Endothelial cell (in vitro differentiated cells): Measurements from ENCODE around the gene ANAPC4. TPM values are rescaled to one million over a fixed set of nuclear protein-coding genes. Genes with fewer than 3 reads are reported as not detected.
"Not testable (repeated sequence)": the region's sequence is repeated elsewhere in the genome, so short reads cannot be mapped to it uniquely, and the experiment has no call there.

Experiments used
- DNase-seq: peaks from one replicate; pipeline ENCODE4 v3.0.0; 2021; ENCODE audit warnings: low spot score
- H3K27ac Mint-ChIP-seq: one replicate; pipeline ENCODE4 v1.8.0; 2021; ENCODE audit warnings: mixed read lengths, inconsistent platforms; ENCODE audit not compliant: unreplicated experiment
- H3K27me3 Mint-ChIP-seq: one replicate; pipeline ENCODE4 v1.8.0; 2021; ENCODE audit warnings: mild to moderate bottlenecking, moderate library complexity, mixed read lengths, inconsistent platforms; ENCODE audit not compliant: unreplicated experiment
- H3K36me3 Mint-ChIP-seq: one replicate; pipeline ENCODE4 v1.8.0; 2021; ENCODE audit warnings: mild to moderate bottlenecking, low read depth, mixed read lengths, inconsistent platforms; ENCODE audit not compliant: unreplicated experiment
- H3K4me1 Mint-ChIP-seq: one replicate; pipeline ENCODE4 v1.8.0; 2021; ENCODE audit warnings: mild to moderate bottlenecking, mixed read lengths, inconsistent platforms; ENCODE audit not compliant: unreplicated experiment
- H3K4me3 Mint-ChIP-seq: one replicate; pipeline ENCODE4 v1.8.0; 2021; ENCODE audit warnings: mild to moderate bottlenecking, mixed read lengths, inconsistent platforms; ENCODE audit not compliant: unreplicated experiment
- H3K9me3 Mint-ChIP-seq: one replicate; pipeline ENCODE4 v1.8.0; 2021; ENCODE audit warnings: mixed read lengths, inconsistent platforms; ENCODE audit not compliant: unreplicated experiment
- total RNA-seq: library from RNA; stranded (reverse); fragmentation: NEBNext Ultra II Directional; extraction: Animal tissue kit (Norgen Biotek cat#: 25700); gene quantifications from one replicate; pipeline ENCODE4 v1.2.1, GENCODE V29; 2021; ENCODE audit not compliant: unreplicated experiment
- TF ChIP-seq, protein P1 (sequence below): fragments of 200-600 bp; sonication (generic); IDR thresholded peaks from one replicate; pipeline ENCODE4 v1.5.0; 2021; ENCODE audit warnings: antibody characterized with exemption; ENCODE audit not compliant: unreplicated experiment

Gene ANAPC4
- total RNA-seq, 1 donor from 2014 or later, result 20.1 TPM

DNA sequence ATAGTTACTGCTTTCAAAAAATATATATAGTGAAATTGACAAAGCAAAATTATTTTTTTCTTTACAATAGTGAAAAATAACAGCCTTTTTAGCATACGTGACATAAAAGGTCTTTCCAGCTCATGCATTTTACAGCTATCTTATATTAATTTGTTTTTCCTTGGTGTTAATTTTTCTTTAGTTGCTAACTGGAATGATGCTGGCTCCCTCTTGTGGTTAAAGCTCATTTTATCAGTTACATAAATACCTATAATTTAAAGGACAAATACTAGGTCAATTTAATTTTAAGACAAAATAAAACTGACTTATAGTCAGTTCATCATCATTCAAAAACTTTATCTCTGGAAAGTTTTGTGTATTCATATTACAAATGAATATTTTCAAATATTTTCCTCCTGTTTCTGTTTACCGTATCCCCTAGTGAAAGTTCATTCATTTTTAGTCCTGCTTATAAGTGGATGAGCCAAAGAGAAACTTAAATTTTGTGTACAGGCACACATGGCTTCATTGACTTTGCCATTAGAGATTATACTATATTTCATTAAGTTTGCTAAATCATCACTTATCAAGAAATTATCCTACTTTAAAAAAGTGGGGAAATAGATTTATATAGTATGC is 9.9 kb upstream of the ANAPC4 start:
- Mint-ChIP-seq H3K27me3 (no peaks in the 10 kb centered on the region), H3K36me3 (no peaks in the 10 kb centered on the region), H3K4me3 (no peak overlapping the region), H3K9me3 (no peaks in the 10 kb centered on the region), H3K27ac (no peak overlapping the region), H3K4me1 (no peaks in the 10 kb centered on the region)
- TF ChIP-seq, protein P1, sequence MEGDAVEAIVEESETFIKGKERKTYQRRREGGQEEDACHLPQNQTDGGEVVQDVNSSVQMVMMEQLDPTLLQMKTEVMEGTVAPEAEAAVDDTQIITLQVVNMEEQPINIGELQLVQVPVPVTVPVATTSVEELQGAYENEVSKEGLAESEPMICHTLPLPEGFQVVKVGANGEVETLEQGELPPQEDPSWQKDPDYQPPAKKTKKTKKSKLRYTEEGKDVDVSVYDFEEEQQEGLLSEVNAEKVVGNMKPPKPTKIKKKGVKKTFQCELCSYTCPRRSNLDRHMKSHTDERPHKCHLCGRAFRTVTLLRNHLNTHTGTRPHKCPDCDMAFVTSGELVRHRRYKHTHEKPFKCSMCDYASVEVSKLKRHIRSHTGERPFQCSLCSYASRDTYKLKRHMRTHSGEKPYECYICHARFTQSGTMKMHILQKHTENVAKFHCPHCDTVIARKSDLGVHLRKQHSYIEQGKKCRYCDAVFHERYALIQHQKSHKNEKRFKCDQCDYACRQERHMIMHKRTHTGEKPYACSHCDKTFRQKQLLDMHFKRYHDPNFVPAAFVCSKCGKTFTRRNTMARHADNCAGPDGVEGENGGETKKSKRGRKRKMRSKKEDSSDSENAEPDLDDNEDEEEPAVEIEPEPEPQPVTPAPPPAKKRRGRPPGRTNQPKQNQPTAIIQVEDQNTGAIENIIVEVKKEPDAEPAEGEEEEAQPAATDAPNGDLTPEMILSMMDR, result peak; percentile 81
- DNase-seq, result no peak

DNA sequence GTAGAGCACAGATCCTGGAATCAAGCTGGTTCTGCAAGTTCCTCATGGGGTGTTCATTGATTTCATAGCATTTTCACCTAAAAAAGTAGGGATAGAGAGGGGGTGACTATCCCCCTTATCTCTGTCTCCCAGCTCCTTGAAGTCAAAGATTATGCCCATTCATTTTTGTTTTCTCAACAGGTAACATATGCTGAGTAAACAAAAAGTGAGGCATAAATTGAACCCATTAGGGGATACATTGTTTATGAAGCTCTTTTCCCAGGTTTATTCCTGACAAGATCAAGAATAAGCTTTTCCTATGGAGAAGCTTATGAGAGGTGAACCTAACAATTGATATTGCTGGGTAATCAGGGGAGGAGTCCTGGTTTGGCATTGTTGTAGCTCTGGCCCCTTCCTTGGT is 9.2 kb upstream of the ANAPC4 start:
- TF ChIP-seq, protein P1, result no peak
- Mint-ChIP-seq H3K4me1 (no peaks in the 10 kb centered on the region), H3K27me3 (no peaks in the 10 kb centered on the region), H3K4me3 (no peak overlapping the region), H3K36me3 (no peaks in the 10 kb centered on the region), H3K9me3 (no peaks in the 10 kb centered on the region), H3K27ac (no peak overlapping the region)
- no peak for DNase-seq

DNA sequence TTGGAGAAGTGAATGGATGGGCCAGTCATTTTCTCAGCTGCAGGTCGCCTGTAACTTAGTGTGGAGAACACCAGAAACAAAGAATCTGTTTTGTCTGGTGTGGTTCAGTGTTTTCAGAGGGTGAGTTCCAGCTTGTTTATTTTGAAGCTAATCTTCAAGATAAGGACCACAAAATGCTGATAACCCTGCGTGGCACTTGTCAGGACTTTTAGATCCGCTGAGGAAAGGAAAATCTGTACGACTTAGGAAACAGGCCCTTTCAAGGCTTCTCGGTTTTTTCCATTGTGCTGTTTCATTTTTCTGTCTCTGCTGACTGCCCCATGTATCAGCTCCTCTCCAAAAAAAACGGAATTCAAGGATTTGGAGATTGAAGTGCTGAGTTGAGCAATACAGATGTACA is 8.7 kb upstream of the ANAPC4 start:
- no peaks in the 10 kb centered on the region for H3K9me3 Mint-ChIP-seq
- no peaks in the 10 kb centered on the region for H3K36me3 Mint-ChIP-seq
- H3K4me3 Mint-ChIP-seq, result no peak overlapping the region
- no peaks in the 10 kb centered on the region for H3K27me3 Mint-ChIP-seq
- DNase-seq, result no peak
- no peak overlapping the region for H3K27ac Mint-ChIP-seq
- H3K4me1 Mint-ChIP-seq, result no peaks in the 10 kb centered on the region
- TF ChIP-seq, protein P1, result no peak

DNA sequence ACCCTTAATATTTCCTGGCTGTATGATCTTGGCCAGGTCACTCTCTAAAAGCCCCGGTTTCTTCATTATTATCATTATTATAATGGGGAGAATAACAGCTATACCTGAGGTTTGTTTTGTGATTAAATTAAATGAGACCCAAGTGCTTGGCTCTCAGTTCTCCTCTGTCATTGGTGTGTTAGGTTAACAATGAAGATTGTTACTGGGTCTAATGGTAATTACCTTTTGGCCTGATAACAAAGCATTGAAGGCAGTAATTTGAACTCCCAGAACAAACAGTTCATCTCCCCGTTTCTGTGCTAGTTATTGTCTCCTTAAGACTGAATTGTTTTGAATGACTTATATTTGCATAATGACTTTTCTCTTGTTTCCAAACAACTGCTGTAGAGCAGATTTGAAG is 6.8 kb upstream of the ANAPC4 start:
- H3K27ac Mint-ChIP-seq, result no peak overlapping the region
- H3K36me3 Mint-ChIP-seq, result no peaks in the 10 kb centered on the region
- no peaks in the 10 kb centered on the region for H3K27me3 Mint-ChIP-seq
- no peak for DNase-seq
- H3K4me3 Mint-ChIP-seq, result no peak overlapping the region
- no peaks in the 10 kb centered on the region for H3K4me1 Mint-ChIP-seq
- TF ChIP-seq, protein P1, result no peak
- H3K9me3 Mint-ChIP-seq, result no peaks in the 10 kb centered on the region

DNA sequence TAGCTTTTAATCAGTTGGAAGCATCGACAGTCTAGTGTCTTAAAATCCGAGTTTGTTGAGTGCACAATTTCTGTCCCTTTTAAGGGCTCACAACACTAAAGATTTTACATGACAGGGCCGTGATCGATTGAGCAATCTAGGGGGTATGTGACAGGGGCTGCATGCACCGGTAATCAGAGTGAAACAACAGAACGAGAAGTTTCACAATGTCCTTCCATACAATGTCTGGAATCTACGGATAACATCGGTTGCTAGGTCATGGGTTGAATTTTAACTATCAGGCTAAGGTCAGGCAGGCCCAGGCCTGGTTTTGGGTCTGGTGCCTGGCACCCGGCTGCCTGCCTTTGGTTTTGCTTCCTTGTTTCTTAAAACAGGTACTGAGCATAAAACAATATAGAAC is 4.5 kb upstream of the ANAPC4 start:
- not testable (repeated sequence) for H3K4me3 Mint-ChIP-seq, H3K36me3 Mint-ChIP-seq, H3K27me3 Mint-ChIP-seq, DNase-seq, H3K27ac Mint-ChIP-seq, H3K9me3 Mint-ChIP-seq, H3K4me1 Mint-ChIP-seq
